OCI-LY3 (cell line): ENCODE measurements around the gene SAMD8.
"Not testable (repeated sequence)": the region's sequence is repeated elsewhere in the genome, so short reads cannot be mapped to it uniquely, and the experiment has no call there.

Experiments used
- H2AFZ ChIP-seq: fragments of 200-600, 300-600 bp; shearing (Covaris generic); 2 replicates; pipeline ENCODE4 v1.6.0; 2014; ENCODE audit warnings: antibody characterized with exemption, low read depth, low read length
- H3K27ac ChIP-seq: fragments of 200-600, 300-600 bp; sonication (generic); 2 replicates; pipeline ENCODE4 v1.5.1; 2014; ENCODE audit warnings: mild to moderate bottlenecking, low read length, moderate library complexity, mixed read lengths
- H3K27me3 ChIP-seq: fragments of 200-600, 300-600 bp; sonication (generic); 2 replicates; pipeline ENCODE4 v1.6.1; 2014; ENCODE audit warnings: low read depth, low read length, mixed read lengths
- H3K36me3 ChIP-seq: fragments of 200-600, 300-600 bp; sonication (generic); replicated peaks from 2 replicates; pipeline ENCODE3; 2014; ENCODE audit warnings: low read depth, low read length, mixed read lengths
- H3K4me1 ChIP-seq: fragments of 300-600, 200-600 bp; sonication (generic); 2 replicates; pipeline ENCODE4 v1.6.1; 2014; ENCODE audit warnings: low read length, mixed read lengths
- H3K4me2 ChIP-seq: fragments of 200-600, 300-600 bp; sonication (generic); 2 replicates; pipeline ENCODE4 v1.6.1; 2014; ENCODE audit warnings: low read length, mixed read lengths
- H3K4me3 ChIP-seq: fragments of 300-600, 200-600 bp; sonication (generic); 2 replicates; pipeline ENCODE4 v1.5.1; 2014; ENCODE audit warnings: antibody characterized with exemption, mild to moderate bottlenecking, low read length, moderate library complexity
- H3K79me2 ChIP-seq: fragments of 300-600, 200-600 bp; shearing (Covaris generic); 2 replicates; pipeline ENCODE4 v1.6.1; 2014; ENCODE audit warnings: mild to moderate bottlenecking, low read length, mixed read lengths
- H3K9ac ChIP-seq: fragments of 300-600, 200-600 bp; shearing (Covaris generic); 2 replicates; pipeline ENCODE4 v1.6.0; 2014; ENCODE audit warnings: mild to moderate bottlenecking, low read length, moderate library complexity
- H3K9me3 ChIP-seq: fragments of 200-600, 300-600 bp; shearing (Covaris generic); 2 replicates; pipeline ENCODE4 v1.6.1; 2014; ENCODE audit warnings: low read length, mixed read lengths; ENCODE audit not compliant: insufficient read depth
- H4K20me1 ChIP-seq: fragments of 200-600, 300-600 bp; sonication (generic); 2 replicates; pipeline ENCODE4 v1.6.1; 2016; ENCODE audit warnings: low read length, mixed read lengths; ENCODE audit not compliant: insufficient read depth
- CTCF ChIP-seq: fragments of 200-600, 300-600 bp; sonication (generic); IDR thresholded peaks from 2 replicates; pipeline ENCODE4 v1.5.1; 2014; ENCODE audit warnings: antibody characterized with exemption, low read length, low read depth
- EZH2phosphoT487 ChIP-seq: fragments of 200-600 bp; shearing (Covaris generic); IDR thresholded peaks from 2 replicates; pipeline ENCODE4 v1.6.1; 2018; ENCODE audit warnings: antibody characterized with exemption, mixed run types, low read depth

SAMD8 gene

DNA sequence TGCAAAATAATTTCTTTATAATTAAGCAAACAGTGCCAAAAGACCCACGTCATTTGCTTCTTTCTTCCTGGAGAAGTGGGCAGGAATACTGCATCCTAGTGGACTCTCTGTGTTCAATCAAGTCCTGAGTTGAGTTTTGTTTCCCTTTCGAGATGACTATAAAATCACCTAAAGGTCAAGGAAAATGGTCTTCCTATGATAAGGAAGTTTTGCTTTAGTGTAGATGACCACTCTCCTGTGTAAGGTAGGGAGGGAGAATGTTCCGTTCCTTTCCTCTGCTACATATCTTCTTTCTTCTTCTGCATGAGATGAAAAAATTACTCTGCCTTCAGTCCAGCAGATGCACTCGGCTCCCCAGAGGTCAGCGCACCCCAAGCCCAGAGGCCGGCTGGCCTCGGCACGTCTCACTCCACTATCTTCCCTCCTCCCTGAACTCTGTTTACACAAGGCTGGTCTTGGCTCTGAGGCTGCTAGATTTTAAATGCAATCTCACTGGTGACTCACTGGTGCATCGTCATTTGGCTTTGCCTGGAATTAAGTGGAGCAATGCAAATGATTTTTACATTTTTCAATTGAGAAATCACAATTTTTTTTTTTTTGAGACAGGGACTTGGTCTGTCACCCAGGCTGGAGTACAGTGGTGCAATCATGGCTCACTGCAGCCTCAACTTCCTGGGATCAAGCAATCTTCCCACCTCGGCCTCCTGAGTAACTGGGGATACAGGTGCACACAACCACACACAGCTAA lies 80.5 kb downstream of the SAMD8 start:
- Histone ChIP-seq H3K4me1 (no peaks in the 10 kb centered on the region), H2AFZ (no peak overlapping the region), H3K9ac (no peak overlapping the region), H3K36me3 (no peaks in the 10 kb centered on the region), H3K9me3 (no peaks in the 10 kb centered on the region), H3K27me3 (no peaks in the 10 kb centered on the region), H3K27ac (no peak overlapping the region), H3K4me2 (no peak overlapping the region), H4K20me1 (no peaks in the 10 kb centered on the region), H3K79me2 (no peaks in the 10 kb centered on the region), H3K4me3 (no peak overlapping the region)
- no peak for TF ChIP-seq CTCF
- TF ChIP-seq EZH2phosphoT487: no peak

- not testable (repeated sequence) for H3K9ac ChIP-seq, H3K4me1 ChIP-seq, H4K20me1 ChIP-seq, H3K27me3 ChIP-seq, H3K4me2 ChIP-seq, H3K27ac ChIP-seq, H3K4me3 ChIP-seq, H2AFZ ChIP-seq, H3K79me2 ChIP-seq, H3K36me3 ChIP-seq, H3K9me3 ChIP-seq
Measured at GRCh38 chr10:75194625-75195024, 83.2 kb downstream of the SAMD8 start.

GRCh38 chr10:75195035-75195763 lies 83.7 kb downstream of the SAMD8 start:
- Histone ChIP-seq H3K27ac (no peak overlapping the region), H3K4me3 (no peak overlapping the region), H4K20me1 (no peaks in the 10 kb centered on the region), H3K27me3 (no peaks in the 10 kb centered on the region), H3K4me1 (no peaks in the 10 kb centered on the region), H3K36me3 (no peaks in the 10 kb centered on the region), H3K9me3 (no peaks in the 10 kb centered on the region), H2AFZ (no peak overlapping the region), H3K4me2 (no peak overlapping the region), H3K79me2 (no peaks in the 10 kb centered on the region), H3K9ac (no peak overlapping the region)
- TF ChIP-seq CTCF (no peak), EZH2phosphoT487 (no peak)

DNA sequence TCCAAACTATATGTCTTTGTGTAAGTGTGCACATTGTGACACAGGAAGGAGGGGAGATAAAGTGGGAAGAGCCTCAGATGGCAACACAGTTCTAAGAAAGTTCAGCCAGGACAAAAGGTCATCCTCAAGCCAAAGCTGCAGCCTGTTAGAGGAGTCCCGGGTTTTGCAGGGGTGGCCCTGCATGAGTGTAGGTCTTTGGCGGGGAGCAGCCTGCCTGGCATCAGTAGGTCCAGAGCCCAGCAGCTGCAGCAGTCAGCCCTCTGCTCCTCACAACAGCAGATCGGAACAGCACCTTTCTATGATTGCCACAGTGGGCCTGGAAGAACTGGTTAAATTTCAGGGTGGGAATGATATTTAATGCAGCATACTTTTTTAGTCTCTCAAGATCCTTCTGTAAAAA lies 85.6 kb downstream of the SAMD8 start:
- no peaks in the 10 kb centered on the region for H3K79me2 ChIP-seq
- no peak overlapping the region for H2AFZ ChIP-seq
- no peak overlapping the region for H3K27ac ChIP-seq
- H3K4me1 ChIP-seq: no peaks in the 10 kb centered on the region
- H3K4me2 ChIP-seq: no peak overlapping the region
- no peaks in the 10 kb centered on the region for H3K9me3 ChIP-seq
- no peaks in the 10 kb centered on the region for H3K36me3 ChIP-seq
- H3K9ac ChIP-seq: no peak overlapping the region
- H3K27me3 ChIP-seq: no peaks in the 10 kb centered on the region
- no peak overlapping the region for H3K4me3 ChIP-seq
- TF ChIP-seq CTCF: no peak
- no peak for TF ChIP-seq EZH2phosphoT487
- H4K20me1 ChIP-seq: no peaks in the 10 kb centered on the region
